HG02973 (cell line): Measurements from ENCODE around the gene CD46.

ENCODE experiments used
- ATAC-seq: cut with Tn5 transposase; IDR thresholded peaks from one replicate; pipeline ENCODE4 v1.9.1; 2021; ENCODE audit warnings: moderate library complexity; ENCODE audit not compliant: unreplicated experiment

The CD46 gene

DNA sequence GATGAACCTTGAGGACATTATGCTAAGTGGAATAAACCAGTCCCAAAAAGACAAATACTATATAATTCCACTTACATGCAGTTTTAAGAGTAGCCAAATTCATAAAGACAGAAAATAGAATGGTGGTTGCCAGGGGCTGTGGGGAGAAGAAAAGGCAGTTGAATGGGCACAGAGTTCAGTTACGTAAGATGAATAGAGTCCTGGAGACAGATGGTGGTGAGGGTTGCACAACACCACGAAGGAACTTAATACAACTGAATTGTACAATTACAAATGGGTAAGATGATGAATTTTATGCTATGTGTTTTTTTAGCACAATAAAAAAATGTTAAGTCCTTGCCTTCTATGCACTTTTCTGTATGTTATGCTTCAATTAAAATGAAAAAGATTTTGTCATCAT is 92.5 kb downstream of the CD46 start:
- ATAC-seq = no peak
